ENCODE measurements around the gene CALCB. TPM values are rescaled to one million over a fixed set of nuclear protein-coding genes. Genes with fewer than 3 reads are reported as not detected.

Gene CALCB
- total RNA-seq, 1 experiment from 2014 or later = 4.3 TPM

GRCh38 chr11:15075162-15075526 lies 1.8 kb downstream of the CALCB start:
- TF ChIP-seq CTCF (IDR thresholded peaks at IDR 0.05; ENCODE audit: unreplicated experiment) = no peak
- no peak for DNase-seq (ENCODE audit: unreplicated experiment)
- ChIA-PET POLR2A (interaction anchor here (0.7 to 2.3 kb wide), 2 partner anchors 166 to 285 kb away, joined by 3 to 16 read pairs; no protein-coding TSS in a partner anchor), CTCF (interaction anchor here (0.6 to 10.2 kb wide), 64 partner anchors 9 to 1573 kb away, joined by 3 to 292 read pairs (median 4); no protein-coding TSS in a partner anchor)
- H3K4me1 Mint-ChIP-seq (ENCODE audit: insufficient read depth, unreplicated experiment) = peaks cover 6% of the 10 kb centered on the region
- H3K27ac Mint-ChIP-seq (ENCODE audit: low read depth, unreplicated experiment) = no peak overlapping the region
- intact Hi-C loops (cut with micrococcal nuclease) = loop anchor here (1.0 to 2.0 kb wide), 6 partner anchors 22 to 284 kb away; no protein-coding TSS in a partner anchor
- no peak overlapping the region for H3K4me3 Mint-ChIP-seq (ENCODE audit: unreplicated experiment)
- H3K27me3 Mint-ChIP-seq (ENCODE audit: insufficient read depth, unreplicated experiment) = no peaks in the 10 kb centered on the region
- BruUV-seq (replicated peaks) = no TSS peak
- H3K36me3 Mint-ChIP-seq (ENCODE audit: insufficient read depth, unreplicated experiment) = no peaks in the 10 kb centered on the region
- H3K9me3 Mint-ChIP-seq (ENCODE audit: unreplicated experiment) = no peaks in the 10 kb centered on the region

GRCh38 chr11:15091175-15091574 lies 17.8 kb downstream of the CALCB start:
- BruUV-seq (replicated peaks) = no TSS peak
- intact Hi-C loops (cut with micrococcal nuclease) = no loop called here
- ChIA-PET POLR2A (interaction anchor here (0.6 kb wide), 1 partner anchor 791 kb away, joined by 3 read pairs; no protein-coding TSS in a partner anchor), CTCF (interaction anchor here (0.7 to 3.7 kb wide), 6 partner anchors 9 to 182 kb away, joined by 3 to 29 read pairs (median 10); no protein-coding TSS in a partner anchor)
- Mint-ChIP-seq H3K4me3 (ENCODE audit: unreplicated experiment) (no peak overlapping the region), H3K4me1 (ENCODE audit: insufficient read depth, unreplicated experiment) (peaks cover 8% of the 10 kb centered on the region), H3K27me3 (ENCODE audit: insufficient read depth, unreplicated experiment) (no peaks in the 10 kb centered on the region), H3K27ac (ENCODE audit: low read depth, unreplicated experiment) (no peak overlapping the region), H3K36me3 (ENCODE audit: insufficient read depth, unreplicated experiment) (no peaks in the 10 kb centered on the region), H3K9me3 (ENCODE audit: unreplicated experiment) (peaks cover 10% of the 10 kb centered on the region)
- no peak for DNase-seq (ENCODE audit: unreplicated experiment)
- TF ChIP-seq CTCF (IDR thresholded peaks at IDR 0.05; ENCODE audit: unreplicated experiment) = no peak

- no peaks in the 10 kb centered on the region for H3K36me3 Mint-ChIP-seq (ENCODE audit: insufficient read depth, unreplicated experiment)
- peaks cover 12% of the 10 kb centered on the region for H3K4me1 Mint-ChIP-seq (ENCODE audit: insufficient read depth, unreplicated experiment)
- H3K27me3 Mint-ChIP-seq (ENCODE audit: insufficient read depth, unreplicated experiment) = no peaks in the 10 kb centered on the region
- H3K27ac Mint-ChIP-seq (ENCODE audit: low read depth, unreplicated experiment) = no peak overlapping the region
- no peak for TF ChIP-seq CTCF (IDR thresholded peaks at IDR 0.05; ENCODE audit: unreplicated experiment)
- CTCF ChIA-PET = interaction anchor here (0.7 to 3.7 kb wide), 7 partner anchors 9 to 183 kb away, joined by 3 to 29 read pairs (median 9); no protein-coding TSS in a partner anchor
- H3K4me3 Mint-ChIP-seq (ENCODE audit: unreplicated experiment) = no peak overlapping the region
- POLR2A ChIA-PET = no interaction called here
- H3K9me3 Mint-ChIP-seq (ENCODE audit: unreplicated experiment) = peaks cover 10% of the 10 kb centered on the region
- no peak for DNase-seq (ENCODE audit: unreplicated experiment)
- no TSS peak for BruUV-seq (replicated peaks)
- intact Hi-C loops (cut with micrococcal nuclease) = no loop called here
Measured at GRCh38 chr11:15091625-15092024, 18.2 kb downstream of the CALCB start.

DNA sequence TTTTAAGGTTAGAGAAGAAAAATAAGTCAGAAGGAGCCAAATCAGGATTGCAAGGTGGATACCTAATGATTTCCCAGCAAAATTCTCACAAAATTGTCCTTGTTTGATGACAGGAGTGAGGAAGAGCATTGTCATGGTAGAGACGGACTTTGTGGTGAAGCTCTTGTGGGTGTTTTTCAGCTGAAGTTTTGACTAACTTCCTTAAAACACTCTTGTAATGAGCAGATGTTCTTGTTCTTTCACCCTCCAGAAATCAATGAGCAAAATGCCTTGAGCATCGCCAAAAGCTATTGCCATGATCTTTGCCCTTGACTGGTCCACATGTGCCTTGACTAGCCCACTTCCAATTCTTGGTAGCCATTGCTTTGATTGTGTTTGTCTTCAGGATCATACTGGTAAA lies 20.0 kb downstream of the CALCB start:
- intact Hi-C loops (cut with micrococcal nuclease) = no loop called here
- H3K9me3 Mint-ChIP-seq (ENCODE audit: unreplicated experiment) = no peaks in the 10 kb centered on the region
- no peaks in the 10 kb centered on the region for H3K27me3 Mint-ChIP-seq (ENCODE audit: insufficient read depth, unreplicated experiment)
- CTCF ChIA-PET = interaction anchor here (0.5 to 2.1 kb wide), 5 partner anchors 9 to 185 kb away, joined by 3 to 8 read pairs (median 3); no protein-coding TSS in a partner anchor
- POLR2A ChIA-PET = interaction anchor here (0.6 to 1.6 kb wide), 2 partner anchors 18 to 1644 kb away, joined by 4 to 5 read pairs; no protein-coding TSS in a partner anchor
- H3K4me1 Mint-ChIP-seq (ENCODE audit: insufficient read depth, unreplicated experiment) = peaks cover 17% of the 10 kb centered on the region
- no peak overlapping the region for H3K27ac Mint-ChIP-seq (ENCODE audit: low read depth, unreplicated experiment)
- TF ChIP-seq CTCF (IDR thresholded peaks at IDR 0.05; ENCODE audit: unreplicated experiment) = no peak
- no TSS peak for BruUV-seq (replicated peaks)
- no peaks in the 10 kb centered on the region for H3K36me3 Mint-ChIP-seq (ENCODE audit: insufficient read depth, unreplicated experiment)
- H3K4me3 Mint-ChIP-seq (ENCODE audit: unreplicated experiment) = no peak overlapping the region
- no peak for DNase-seq (ENCODE audit: unreplicated experiment)
